T-helper 9 cell (primary cell): Measurements from ENCODE around the gene SS18.

Experiments used
- DNase-seq: peaks from one replicate; pipeline ENCODE4 v3.0.0-alpha.2; 2020

SS18 gene

GRCh38 chr18:26071020-26071419 is 19.4 kb downstream of the SS18 start:
- DNase-seq: no peak

GRCh38 chr18:26059357-26059756 is 31.1 kb downstream of the SS18 start:
- DNase-seq: no peak

- no peak for DNase-seq
Observed at GRCh38 chr18:26057344-26057773, 33.1 kb downstream of the SS18 start.

- DNase-seq: no peak
Observed at GRCh38 chr18:26056291-26056690, 34.1 kb downstream of the SS18 start.

- no peak for DNase-seq
Observed at GRCh38 chr18:26052505-26052904, 37.9 kb downstream of the SS18 start.

- DNase-seq: no peak
Observed at GRCh38 chr18:26051843-26052242, 38.6 kb downstream of the SS18 start.

GRCh38 chr18:26046419-26047077 is 43.9 kb downstream of the SS18 start:
- no peak for DNase-seq

GRCh38 chr18:26044807-26045206 is 45.6 kb downstream of the SS18 start:
- DNase-seq: no peak

GRCh38 chr18:26040051-26040656 is 50.3 kb downstream of the SS18 start:
- no peak for DNase-seq

GRCh38 chr18:26039203-26039602 is 51.2 kb downstream of the SS18 start:
- DNase-seq: no peak

GRCh38 chr18:26036635-26037034 is 53.8 kb downstream of the SS18 start:
- DNase-seq: no peak

GRCh38 chr18:26034850-26035497 is 55.4 kb downstream of the SS18 start:
- no peak for DNase-seq

- no peak for DNase-seq
Observed at GRCh38 chr18:26022585-26022984, 67.8 kb downstream of the SS18 start.

- no peak for DNase-seq
Observed at GRCh38 chr18:26021061-26021754, 69.2 kb downstream of the SS18 start.

- DNase-seq: no peak
Observed at GRCh38 chr18:26017929-26018328, 72.5 kb downstream of the SS18 start.

- no peak for DNase-seq
Observed at GRCh38 chr18:26014462-26014861, 76.0 kb downstream of the SS18 start.

- DNase-seq: no peak
Observed at GRCh38 chr18:26008619-26009018, 81.8 kb downstream of the SS18 start.

GRCh38 chr18:26008096-26008495 is 82.3 kb downstream of the SS18 start:
- no peak for DNase-seq

GRCh38 chr18:26005950-26006349 is 84.5 kb downstream of the SS18 start:
- no peak for DNase-seq

GRCh38 chr18:26004832-26005231 is 85.6 kb downstream of the SS18 start:
- no peak for DNase-seq

GRCh38 chr18:26003817-26004216 is 86.6 kb downstream of the SS18 start:
- no peak for DNase-seq

GRCh38 chr18:26003356-26003755 is 87.1 kb downstream of the SS18 start:
- no peak for DNase-seq

- no peak for DNase-seq
Observed at GRCh38 chr18:26002375-26002910, 88.0 kb downstream of the SS18 start.
